Measurements from ENCODE around the gene SELL. TPM values are rescaled to one million over a fixed set of nuclear protein-coding genes. Genes with fewer than 3 reads are reported as not detected.

Gene SELL
- total RNA-seq, 1 experiment from 2014 or later, result not detected

DNA sequence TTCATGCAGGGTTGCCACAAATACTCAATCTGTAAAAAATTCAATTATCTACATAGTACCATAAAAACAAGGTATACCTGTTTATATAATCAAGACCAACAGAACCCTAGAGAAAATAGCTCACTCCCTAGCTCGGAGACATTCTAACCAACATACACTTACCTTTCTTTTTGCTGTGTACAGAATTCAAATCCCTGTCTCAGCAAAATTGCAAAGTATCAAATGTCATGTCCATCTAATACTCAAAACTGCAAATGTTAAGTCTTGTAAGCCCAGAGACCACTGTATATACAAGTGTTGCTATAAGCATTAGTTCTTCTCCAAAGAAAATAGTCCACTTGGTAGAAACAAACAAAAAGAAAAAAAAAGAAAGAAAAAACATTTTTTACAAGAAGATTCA is 38.6 kb upstream of the SELL start:
- Mint-ChIP-seq H3K4me3 (ENCODE audit: unreplicated experiment) (no peak overlapping the region), H3K27me3 (ENCODE audit: insufficient read depth, unreplicated experiment) (no peaks in the 10 kb centered on the region), H3K9me3 (ENCODE audit: unreplicated experiment) (no peaks in the 10 kb centered on the region), H3K4me1 (ENCODE audit: low read depth, unreplicated experiment) (no peaks in the 10 kb centered on the region), H3K36me3 (ENCODE audit: insufficient read depth, unreplicated experiment) (no peaks in the 10 kb centered on the region), H3K27ac (ENCODE audit: unreplicated experiment) (no peak overlapping the region)
- no peaks in the 10 kb centered on the region for H3K36me3 ChIP-seq (ENCODE audit: control insufficient read depth, insufficient read depth, low read length)
- no peaks in the 10 kb centered on the region for H3K4me1 ChIP-seq
- BruUV-seq (replicated peaks), result no TSS peak
- no peak overlapping the region for H3K4me3 ChIP-seq (ENCODE audit: low read depth, low read length)
- DNase-seq, result no peak
- ChIA-PET CTCF (no interaction called here), POLR2A (interaction anchor here (0.6 kb wide), 1 partner anchor 143 kb away, joined by 3 read pairs; no protein-coding TSS in a partner anchor)
- TF ChIP-seq, protein P1, sequence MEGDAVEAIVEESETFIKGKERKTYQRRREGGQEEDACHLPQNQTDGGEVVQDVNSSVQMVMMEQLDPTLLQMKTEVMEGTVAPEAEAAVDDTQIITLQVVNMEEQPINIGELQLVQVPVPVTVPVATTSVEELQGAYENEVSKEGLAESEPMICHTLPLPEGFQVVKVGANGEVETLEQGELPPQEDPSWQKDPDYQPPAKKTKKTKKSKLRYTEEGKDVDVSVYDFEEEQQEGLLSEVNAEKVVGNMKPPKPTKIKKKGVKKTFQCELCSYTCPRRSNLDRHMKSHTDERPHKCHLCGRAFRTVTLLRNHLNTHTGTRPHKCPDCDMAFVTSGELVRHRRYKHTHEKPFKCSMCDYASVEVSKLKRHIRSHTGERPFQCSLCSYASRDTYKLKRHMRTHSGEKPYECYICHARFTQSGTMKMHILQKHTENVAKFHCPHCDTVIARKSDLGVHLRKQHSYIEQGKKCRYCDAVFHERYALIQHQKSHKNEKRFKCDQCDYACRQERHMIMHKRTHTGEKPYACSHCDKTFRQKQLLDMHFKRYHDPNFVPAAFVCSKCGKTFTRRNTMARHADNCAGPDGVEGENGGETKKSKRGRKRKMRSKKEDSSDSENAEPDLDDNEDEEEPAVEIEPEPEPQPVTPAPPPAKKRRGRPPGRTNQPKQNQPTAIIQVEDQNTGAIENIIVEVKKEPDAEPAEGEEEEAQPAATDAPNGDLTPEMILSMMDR (IDR thresholded peaks at IDR 0.05; ENCODE audit: insufficient read depth in 1 of 2, low read depth in 1 of 2, low read length in 1 of 2, severe bottlenecking in 1 of 2, unreplicated experiment in 1 of 2), result no peak
- H3K9me3 ChIP-seq, result no peaks in the 10 kb centered on the region
- intact Hi-C loops (cut with micrococcal nuclease; ENCODE audit: unreplicated experiment), result no loop called here
- no peaks in the 10 kb centered on the region for H3K27me3 ChIP-seq (replicated peaks; ENCODE audit: control insufficient read depth, insufficient read depth, low read length)

GRCh38 chr1:169746550-169746949 is 35.1 kb upstream of the SELL start:
- ChIA-PET CTCF (no interaction called here), POLR2A (no interaction called here)
- no TSS peak for BruUV-seq (replicated peaks)
- no peak overlapping the region for H3K4me3 ChIP-seq (ENCODE audit: low read depth, low read length)
- H3K36me3 ChIP-seq (ENCODE audit: control insufficient read depth, insufficient read depth, low read length), result no peaks in the 10 kb centered on the region
- no peak for DNase-seq
- intact Hi-C loops (cut with micrococcal nuclease; ENCODE audit: unreplicated experiment), result no loop called here
- no peaks in the 10 kb centered on the region for H3K9me3 ChIP-seq
- TF ChIP-seq, protein P1 (IDR thresholded peaks at IDR 0.05; ENCODE audit: insufficient read depth in 1 of 2, low read depth in 1 of 2, low read length in 1 of 2, severe bottlenecking in 1 of 2, unreplicated experiment in 1 of 2), result no peak
- H3K4me1 ChIP-seq, result no peaks in the 10 kb centered on the region
- peaks cover 2% of the 10 kb centered on the region for H3K27me3 Mint-ChIP-seq (ENCODE audit: insufficient read depth, unreplicated experiment)
- H3K4me1 Mint-ChIP-seq (ENCODE audit: low read depth, unreplicated experiment), result no peaks in the 10 kb centered on the region
- no peak overlapping the region for H3K4me3 Mint-ChIP-seq (ENCODE audit: unreplicated experiment)
- H3K27me3 ChIP-seq (replicated peaks; ENCODE audit: control insufficient read depth, insufficient read depth, low read length), result no peaks in the 10 kb centered on the region
- H3K9me3 Mint-ChIP-seq (ENCODE audit: unreplicated experiment), result no peaks in the 10 kb centered on the region
- H3K36me3 Mint-ChIP-seq (ENCODE audit: insufficient read depth, unreplicated experiment), result no peaks in the 10 kb centered on the region
- no peak overlapping the region for H3K27ac Mint-ChIP-seq (ENCODE audit: unreplicated experiment)

DNA sequence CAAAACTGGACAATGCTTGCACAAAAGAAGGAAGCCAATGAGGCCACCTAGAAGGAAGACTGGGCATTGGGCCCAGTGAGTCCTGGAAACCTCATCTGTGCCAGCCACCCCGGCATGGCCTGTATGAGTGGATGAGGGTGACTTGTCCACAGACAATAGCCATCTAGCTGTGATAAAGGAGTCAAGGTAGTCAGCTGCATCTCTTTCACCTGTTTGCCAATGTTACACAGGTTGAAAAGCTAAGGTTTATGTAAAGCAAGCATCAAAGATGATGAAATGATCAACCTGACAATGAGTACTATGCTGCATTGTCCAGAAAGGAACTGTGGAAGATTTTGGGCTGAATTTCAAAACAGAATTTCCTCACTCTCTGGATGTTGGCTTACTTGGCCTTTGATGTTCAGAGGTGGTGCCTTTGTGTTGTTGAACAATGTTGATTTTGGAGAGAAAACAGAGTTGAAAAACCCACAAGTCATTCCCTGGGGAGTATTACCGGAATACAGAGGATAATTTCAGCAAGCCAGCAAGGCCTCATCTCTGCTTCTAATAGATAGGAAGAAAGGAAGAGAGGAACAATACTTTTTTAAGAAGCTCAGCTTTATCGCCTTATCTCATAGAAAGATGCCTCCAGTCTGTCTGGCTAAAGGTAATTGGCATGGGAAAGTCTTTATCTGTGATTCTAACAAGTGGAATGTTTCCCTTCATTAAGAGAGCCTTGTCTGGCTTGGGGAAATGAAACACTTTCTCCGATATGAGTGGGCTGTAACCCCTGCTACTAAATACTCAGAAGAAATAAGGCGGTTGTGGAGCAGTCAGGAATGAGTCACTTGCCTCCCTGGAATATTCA is 33.8 kb upstream of the SELL start:
- no peaks in the 10 kb centered on the region for H3K36me3 ChIP-seq (ENCODE audit: control insufficient read depth, insufficient read depth, low read length)
- TF ChIP-seq, protein P1 (IDR thresholded peaks at IDR 0.05; ENCODE audit: insufficient read depth in 1 of 2, low read depth in 1 of 2, low read length in 1 of 2, severe bottlenecking in 1 of 2, unreplicated experiment in 1 of 2), result no peak
- no peaks in the 10 kb centered on the region for H3K27me3 ChIP-seq (replicated peaks; ENCODE audit: control insufficient read depth, insufficient read depth, low read length)
- Mint-ChIP-seq H3K4me3 (ENCODE audit: unreplicated experiment) (no peak overlapping the region), H3K36me3 (ENCODE audit: insufficient read depth, unreplicated experiment) (no peaks in the 10 kb centered on the region), H3K27ac (ENCODE audit: unreplicated experiment) (no peak overlapping the region), H3K27me3 (ENCODE audit: insufficient read depth, unreplicated experiment) (peaks cover 2% of the 10 kb centered on the region), H3K9me3 (ENCODE audit: unreplicated experiment) (no peaks in the 10 kb centered on the region), H3K4me1 (ENCODE audit: low read depth, unreplicated experiment) (no peaks in the 10 kb centered on the region)
- no peaks in the 10 kb centered on the region for H3K4me1 ChIP-seq
- no peaks in the 10 kb centered on the region for H3K9me3 ChIP-seq
- ChIA-PET POLR2A (no interaction called here), CTCF (no interaction called here)
- intact Hi-C loops (cut with micrococcal nuclease; ENCODE audit: unreplicated experiment), result no loop called here
- no TSS peak for BruUV-seq (replicated peaks)
- DNase-seq, result no peak
- no peak overlapping the region for H3K4me3 ChIP-seq (ENCODE audit: low read depth, low read length)
